Measurements from ENCODE around the gene NUDCD2. TPM values are rescaled to one million over a fixed set of nuclear protein-coding genes. Genes with fewer than 3 reads are reported as not detected.

Gene NUDCD2
- total RNA-seq, 1 donor from 2014 or later, result 4.6 TPM

- no peak for TF ChIP-seq CTCF (conservative IDR thresholded peaks at IDR 0.05; ENCODE audit: low read depth, low read length)
- DNase-seq (ENCODE audit: low read depth), result peak; percentile 9
- no peak overlapping the region for H3K4me3 ChIP-seq (ENCODE audit: low read depth, low read length)
Observed at GRCh38 chr5:163473635-163474243, 13.8 kb upstream of the NUDCD2 start.

- no peak overlapping the region for H3K4me3 ChIP-seq (ENCODE audit: low read depth, low read length)
- no peak for DNase-seq (ENCODE audit: low read depth)
- TF ChIP-seq CTCF (conservative IDR thresholded peaks at IDR 0.05; ENCODE audit: low read depth, low read length), result no peak
Observed at GRCh38 chr5:163467682-163468081, 7.8 kb upstream of the NUDCD2 start.

- TF ChIP-seq CTCF (conservative IDR thresholded peaks at IDR 0.05; ENCODE audit: low read depth, low read length), result no peak
- no peak for DNase-seq (ENCODE audit: low read depth)
- H3K4me3 ChIP-seq (ENCODE audit: low read depth, low read length), result no peak overlapping the region
Observed at GRCh38 chr5:163463063-163463435, 3.1 kb upstream of the NUDCD2 start.

GRCh38 chr5:163460562-163461171 lies 765 bp upstream of the NUDCD2 start, which contains the start of gene HMMR:
Gene HMMR (plus strand): TSS chr5:163460632. CDS start chr5:163460693, 61 bp downstream.
- H3K4me3 ChIP-seq (ENCODE audit: low read depth, low read length), result peak within 1 kb of the TSS; percentile 76
- no peak for TF ChIP-seq CTCF (conservative IDR thresholded peaks at IDR 0.05; ENCODE audit: low read depth, low read length)
- no peak for DNase-seq (ENCODE audit: low read depth)

GRCh38 chr5:163459462-163459818 lies 462 bp downstream of the NUDCD2 start:
- no peak for TF ChIP-seq CTCF (conservative IDR thresholded peaks at IDR 0.05; ENCODE audit: low read depth, low read length)
- H3K4me3 ChIP-seq (ENCODE audit: low read depth, low read length), result peak overlapping the region; percentile 76
- DNase-seq (ENCODE audit: low read depth), result no peak

- TF ChIP-seq CTCF (conservative IDR thresholded peaks at IDR 0.05; ENCODE audit: low read depth, low read length), result no peak
- peak overlapping the region; percentile 76 for H3K4me3 ChIP-seq (ENCODE audit: low read depth, low read length)
- DNase-seq (ENCODE audit: low read depth), result no peak
Observed at GRCh38 chr5:163458778-163459385, 1.0 kb downstream of the NUDCD2 start.
